HG03469 (cell line): Measurements from ENCODE around the gene DARS1.

Experiments used
- ATAC-seq: cut with Tn5 transposase; IDR thresholded peaks from one replicate; pipeline ENCODE4 v1.9.1; 2021; ENCODE audit warnings: mild to moderate bottlenecking, moderate library complexity, moderate number of reproducible peaks; ENCODE audit not compliant: unreplicated experiment

Gene DARS1

DNA sequence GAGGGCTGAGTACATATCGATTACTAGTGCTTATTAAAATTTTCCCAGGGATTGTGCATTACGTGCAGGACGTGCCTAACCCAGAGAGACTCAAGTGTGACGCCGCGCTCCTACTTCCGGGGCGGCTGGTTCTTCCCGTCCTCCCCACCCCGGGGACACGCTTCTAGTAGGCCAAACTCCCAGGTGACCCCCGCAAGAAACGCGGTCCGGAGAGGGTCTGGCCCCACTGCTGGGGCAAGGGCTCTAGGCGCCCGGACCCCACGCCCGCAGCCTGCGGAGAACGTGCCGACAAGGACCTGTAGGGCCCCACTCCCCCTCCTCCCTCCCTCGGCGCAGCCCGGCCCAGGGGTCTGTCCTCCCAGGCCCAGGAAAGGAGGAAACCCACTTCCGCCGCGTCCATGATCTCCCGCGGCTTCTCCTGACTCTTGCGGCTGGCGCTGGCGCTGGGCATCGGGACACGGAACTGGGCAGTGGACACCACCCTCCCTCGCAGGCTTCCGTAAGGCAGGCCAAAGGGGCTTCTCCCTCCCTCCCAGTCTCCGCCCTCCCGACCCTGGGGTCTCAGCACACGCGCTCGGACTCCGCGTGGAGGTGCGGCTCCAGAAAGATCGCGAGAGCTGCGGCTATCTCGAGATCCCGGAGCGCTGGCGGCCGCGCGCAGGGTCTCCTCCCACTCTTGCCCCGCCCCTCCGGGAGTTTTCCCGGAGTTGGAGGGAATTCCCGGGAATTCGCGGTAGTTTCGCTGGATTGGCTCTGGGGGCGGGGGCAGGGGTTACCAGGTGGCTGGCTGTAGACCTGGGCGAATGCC lies at the start of gene DARS1:
Gene DARS1, minus strand, starts transcription at position 609 of the 808 bp plus-strand sequence. Its CDS starts 158 bp downstream, at position 451.
- peak; percentile 65 for ATAC-seq

GRCh38 chr2:136034629-136035028 lies 49.2 kb upstream of the DARS1 start:
- no peak for ATAC-seq

- ATAC-seq: no peak
Measured at GRCh38 chr2:136032817-136033535, 47.5 kb upstream of the DARS1 start.

DNA sequence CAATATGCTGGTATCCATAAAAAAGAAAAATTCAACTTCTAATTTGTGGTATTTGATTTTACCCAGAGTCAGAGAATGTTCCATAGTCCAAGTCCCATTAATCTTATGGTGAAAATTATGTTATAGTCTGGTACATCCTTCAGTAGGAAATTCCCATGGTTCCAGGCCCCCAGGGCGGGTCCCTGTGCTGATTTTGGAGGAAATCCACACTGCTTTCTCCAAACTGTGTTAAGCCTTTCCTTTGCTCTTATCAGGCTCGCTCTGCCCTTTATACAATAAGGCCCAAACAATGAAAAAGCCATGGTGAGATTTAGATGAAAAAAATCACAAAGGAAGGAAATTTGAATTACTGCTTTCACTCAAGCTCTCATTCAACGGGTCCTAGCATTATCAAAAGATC lies 46.8 kb upstream of the DARS1 start:
- no peak for ATAC-seq

DNA sequence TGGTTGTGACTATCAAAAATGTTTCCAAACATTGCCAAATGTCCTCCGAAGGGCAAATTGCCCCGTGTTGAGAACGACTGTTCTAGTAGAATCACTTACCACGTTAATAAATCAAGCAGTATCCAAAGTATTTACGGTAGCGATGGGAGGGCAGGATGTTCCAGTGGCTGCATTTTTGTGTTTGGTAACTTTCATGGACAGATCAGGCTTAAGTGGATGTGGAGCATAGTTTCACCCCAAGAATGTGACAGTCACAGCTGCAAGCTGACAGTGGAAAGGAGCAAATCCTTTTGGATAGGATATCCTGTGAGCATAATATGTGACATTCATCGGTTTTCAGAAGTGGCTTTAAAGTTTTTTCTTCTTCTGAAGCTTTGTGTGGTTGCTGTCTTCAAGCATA lies 46.3 kb upstream of the DARS1 start:
- ATAC-seq: no peak

- ATAC-seq: no peak
Measured at GRCh38 chr2:136030406-136030805, 45.0 kb upstream of the DARS1 start.

GRCh38 chr2:136029149-136029548 lies 43.7 kb upstream of the DARS1 start:
- ATAC-seq: peak; percentile 58

GRCh38 chr2:136028001-136028400 lies 42.6 kb upstream of the DARS1 start:
- no peak for ATAC-seq

DNA sequence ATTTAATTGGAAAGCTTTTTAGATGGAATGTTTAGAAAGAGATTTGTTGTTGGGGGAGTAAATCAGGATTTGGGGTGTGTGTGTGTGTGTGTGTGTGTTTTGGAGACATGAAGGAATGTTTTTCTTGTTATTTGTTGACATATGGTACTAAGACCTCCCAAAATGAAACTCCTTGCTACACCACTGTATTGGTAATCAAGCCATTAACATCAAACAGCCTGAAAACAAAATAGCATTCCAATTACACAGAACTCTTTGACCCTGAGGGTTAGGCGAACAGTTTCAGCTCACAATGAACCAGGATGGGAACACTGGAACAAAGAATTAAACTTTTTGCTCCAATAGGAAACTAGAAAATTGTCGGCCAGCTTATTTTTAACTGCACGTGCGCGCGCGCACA lies 41.7 kb upstream of the DARS1 start:
- no peak for ATAC-seq

GRCh38 chr2:136025057-136025973 lies 39.9 kb upstream of the DARS1 start:
- ATAC-seq: no peak

GRCh38 chr2:136024616-136025015 lies 39.2 kb upstream of the DARS1 start:
- no peak for ATAC-seq

GRCh38 chr2:136024185-136024584 lies 38.8 kb upstream of the DARS1 start:
- ATAC-seq: no peak

GRCh38 chr2:136023416-136023815 lies 38.0 kb upstream of the DARS1 start:
- ATAC-seq: no peak

DNA sequence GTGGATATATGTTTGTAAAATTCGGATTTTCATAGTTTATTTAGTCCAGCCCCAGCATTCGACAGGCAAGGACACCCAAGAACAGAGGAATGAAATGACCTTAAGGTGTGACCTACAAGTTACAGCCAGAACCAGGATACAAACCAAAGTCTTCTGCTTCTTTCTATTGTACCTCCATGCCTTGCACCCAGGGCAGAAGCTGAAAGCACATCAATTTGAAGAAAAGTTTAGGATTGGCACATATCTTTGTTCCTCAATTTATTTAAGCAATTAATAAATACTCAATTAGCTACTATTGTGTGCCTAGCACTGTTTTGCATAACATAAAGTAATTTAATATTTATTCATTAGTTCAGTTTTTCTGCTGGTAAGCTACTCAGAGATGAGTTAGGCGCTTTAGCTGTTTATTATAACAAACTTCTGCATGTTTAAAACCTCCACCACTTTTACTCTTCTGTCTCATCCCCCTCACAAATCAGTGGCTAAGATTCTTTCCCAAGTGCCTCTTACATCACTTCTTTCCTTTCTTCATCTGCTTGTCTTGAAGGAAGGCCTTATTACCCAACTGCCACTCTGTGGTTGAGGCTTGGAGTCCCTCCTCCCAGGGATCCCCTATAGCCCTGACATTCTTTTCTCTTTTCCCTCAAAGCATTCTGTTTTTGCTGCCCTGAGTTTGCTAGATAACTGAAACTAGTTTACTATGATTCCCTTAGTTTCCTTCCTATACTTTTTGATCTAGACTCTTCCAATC lies 37.1 kb upstream of the DARS1 start:
- ATAC-seq: no peak

DNA sequence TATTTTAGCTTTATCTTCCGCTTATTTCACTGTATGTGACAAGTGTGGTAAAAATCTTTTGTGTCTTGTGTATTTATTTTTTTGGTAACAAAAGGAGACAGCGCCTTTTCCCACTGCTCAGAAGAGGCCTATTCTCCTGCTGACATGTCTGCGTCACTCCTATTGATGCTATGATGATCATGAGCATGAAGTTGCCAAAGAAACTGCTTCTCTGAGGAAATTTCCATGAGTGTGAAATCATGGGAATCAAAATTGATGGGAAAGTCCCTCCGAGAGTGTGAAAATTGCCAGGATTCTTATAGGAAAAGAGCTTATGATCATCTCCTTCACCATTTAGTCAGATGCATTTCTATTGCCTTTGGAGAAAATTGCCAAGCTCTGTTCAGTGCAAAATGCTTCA lies 36.5 kb upstream of the DARS1 start:
- ATAC-seq: no peak

DNA sequence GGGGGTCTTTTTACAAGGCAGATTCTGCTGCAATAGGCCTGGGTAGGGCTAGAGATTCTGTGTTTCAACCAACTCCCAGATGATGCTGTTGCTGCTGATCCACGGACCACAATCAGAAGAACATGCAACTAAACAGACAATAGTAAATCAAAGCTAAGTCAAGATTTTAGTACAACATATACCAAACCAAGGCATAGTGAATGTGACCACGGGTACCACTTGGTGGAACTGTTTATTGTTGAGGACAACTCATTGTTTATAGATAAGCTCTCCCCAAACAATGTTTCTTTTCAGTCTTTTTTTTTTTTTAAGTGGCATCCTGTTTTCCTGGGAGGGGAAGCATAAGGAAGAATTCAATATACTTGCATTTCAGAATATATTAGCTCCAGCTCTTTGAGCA lies 36.0 kb upstream of the DARS1 start:
- no peak for ATAC-seq

DNA sequence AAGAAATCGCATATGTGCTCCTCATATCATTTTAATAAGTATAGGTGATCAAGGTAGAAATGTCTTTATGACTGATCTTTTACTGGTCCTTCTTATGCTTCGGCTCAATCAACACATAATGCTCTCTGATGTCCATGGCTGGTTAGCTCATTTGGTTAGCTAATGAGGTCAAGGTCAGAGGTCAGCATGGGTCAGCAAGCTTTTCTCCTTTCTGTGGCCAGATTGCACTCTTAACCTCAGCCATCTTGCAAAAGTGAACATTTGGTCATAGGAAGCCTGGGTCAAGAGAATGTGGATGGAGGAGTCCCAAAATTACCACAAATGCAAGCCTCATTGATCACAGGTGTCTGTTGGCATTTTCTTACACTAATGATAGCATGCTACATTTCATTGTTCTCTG lies 35.4 kb upstream of the DARS1 start:
- no peak for ATAC-seq

GRCh38 chr2:136019825-136020224 lies 34.4 kb upstream of the DARS1 start:
- no peak for ATAC-seq

DNA sequence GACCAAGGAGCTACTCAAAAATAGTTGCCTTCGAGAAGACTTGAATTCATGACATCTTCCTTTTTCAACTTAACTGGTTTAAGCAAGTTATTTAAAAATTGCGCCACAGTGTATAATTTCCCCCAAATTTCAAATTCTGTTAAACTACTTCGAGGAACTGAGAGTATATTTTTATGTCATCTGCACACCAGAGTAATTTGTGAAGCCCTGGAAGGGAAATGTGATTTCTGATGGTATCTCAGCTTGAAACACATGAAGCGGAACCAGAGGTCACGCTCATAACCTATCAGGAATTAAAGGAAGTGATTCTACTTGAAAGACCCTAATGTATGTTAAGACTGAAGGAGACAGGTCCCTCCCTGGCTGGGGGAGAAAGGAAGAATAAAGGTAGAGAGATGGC lies 33.9 kb upstream of the DARS1 start:
- peak; percentile 57 for ATAC-seq

DNA sequence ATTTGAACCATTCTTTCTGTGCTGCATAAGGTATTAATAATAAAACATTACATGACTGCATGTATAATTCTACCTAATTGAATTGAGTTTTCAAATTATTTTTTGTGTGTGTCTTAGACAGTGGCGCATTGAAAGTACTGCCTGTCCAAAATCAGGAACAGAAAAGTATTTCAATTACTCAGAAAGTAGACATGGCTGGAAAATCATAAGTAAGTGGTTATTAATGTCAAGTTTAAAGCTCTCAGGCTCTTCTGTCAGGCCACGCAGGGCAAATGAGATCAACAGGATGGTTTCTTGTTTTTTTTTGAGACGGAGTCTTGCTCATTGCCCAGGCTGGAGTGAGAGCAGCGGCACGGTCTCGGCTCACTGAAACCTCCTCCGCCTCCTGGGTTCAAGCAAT lies 32.4 kb upstream of the DARS1 start:
- ATAC-seq: no peak

- ATAC-seq: no peak
Measured at GRCh38 chr2:136016836-136017235, 31.4 kb upstream of the DARS1 start.
